HepG2 (cell line): ENCODE data around the gene C1QL4. TPM values are rescaled to one million over a fixed set of nuclear protein-coding genes. Genes with fewer than 3 reads are reported as not detected.

Experiments used
- AKNA ChIP-seq: sonication (generic); formaldehyde crosslinking; IDR thresholded peaks from 2 replicates; pipeline ENCODE4 v1.4.0; 2020; ENCODE audit warnings: missing genetic modification reagents, borderline replicate concordance
- ATF3 ChIP-seq: sonication (generic); formaldehyde crosslinking; IDR thresholded peaks from 2 replicates; pipeline ENCODE4 v1.4.0; 2020; ENCODE audit warnings: missing genetic modification reagents
- ATF4 ChIP-seq, 2 experiments: fragments of 450-650 bp in 1 of 2; sonication (generic) in 1 of 2; formaldehyde crosslinking; IDR thresholded peaks; 2 replicates each; pipeline versions ENCODE4 v1.5.0 to v1.8.0; 2020 to 2022; ENCODE audit warnings: mild to moderate bottlenecking in 1 of 2, missing genetic modification reagents in 1 of 2
- BRF2 ChIP-seq: sonication (generic); formaldehyde crosslinking; IDR thresholded peaks from 2 replicates; pipeline ENCODE4 v1.8.1; 2022; ENCODE audit warnings: mild to moderate bottlenecking, missing genetic modification reagents
- E2F5 ChIP-seq: sonication (generic); formaldehyde crosslinking; conservative IDR thresholded peaks from 2 replicates; pipeline ENCODE4 v1.4.0; 2020; ENCODE audit warnings: missing genetic modification reagents
- ELF4 ChIP-seq: sonication (generic); formaldehyde crosslinking; IDR thresholded peaks from 2 replicates; pipeline ENCODE4 v1.5.0; 2020; ENCODE audit warnings: missing genetic modification reagents, mild to moderate bottlenecking, moderate library complexity, borderline replicate concordance
- HNF1A ChIP-seq, 2 experiments: sonication (generic) in 1 of 2; formaldehyde crosslinking in 1 of 2; IDR thresholded peaks; 2 replicates each; pipeline versions ENCODE4 v1.4.0 to v1.6.1; 2016 to 2020; ENCODE audit warnings: borderline replicate concordance in 1 of 2, low read depth in 1 of 2, mild to moderate bottlenecking in 1 of 2, missing genetic modification reagents in 1 of 2
- LCORL ChIP-seq, 2 experiments: fragments of 450-650 bp in 1 of 2; sonication (generic) in 1 of 2; formaldehyde crosslinking in 1 of 2; IDR thresholded peaks; 2 replicates each; pipeline versions ENCODE4 v1.5.0 to v1.6.1; 2017 to 2020; ENCODE audit warnings: antibody characterized with exemption in 1 of 2, missing genetic modification reagents in 1 of 2
- RAD51 ChIP-seq: fragments of 450-650 bp; IDR thresholded peaks from 2 replicates; pipeline ENCODE4 v1.6.1; 2016; ENCODE audit warnings: borderline replicate concordance
- SMYD3 ChIP-seq: sonication (generic); formaldehyde crosslinking; IDR thresholded peaks from 2 replicates; pipeline ENCODE4 v1.8.1; 2023; ENCODE audit warnings: mild to moderate bottlenecking, missing genetic modification reagents
- TEAD3 ChIP-seq: optimal IDR thresholded peaks from 2 replicates; pipeline ENCODE3; 2016; ENCODE audit warnings: borderline replicate concordance
- ZNF292 ChIP-seq: sonication (generic); formaldehyde crosslinking; IDR thresholded peaks from 2 replicates; pipeline ENCODE4 v1.8.1; 2022; ENCODE audit warnings: mild to moderate bottlenecking, low read depth, missing genetic modification reagents, borderline replicate concordance
- ZNF33A ChIP-seq: sonication (generic); formaldehyde crosslinking; IDR thresholded peaks from 2 replicates; pipeline ENCODE4 v1.5.1; 2020; ENCODE audit warnings: missing genetic modification reagents, mild to moderate bottlenecking, moderate library complexity, borderline replicate concordance
- polyA plus RNA-seq, 8 experiments: library from polyadenylated mRNA; depleted of rRNA in 3 of 8; stranded (reverse) in 7 of 8; unstranded in 1 of 8; fragments of >200 nt; fragmentation: Illumina TruSeq in 4 of 8; extraction: Trizol in 4 of 8; gene quantifications; 2 replicates each; pipeline versions ENCODE4 v1.2.1 to v1.2.3, GENCODE V29; 2011 to 2016; ENCODE audit warnings: low read depth in 4 of 8, missing spikeins in 1 of 8, mixed read lengths in 1 of 8; ENCODE audit not compliant: insufficient read depth in 1 of 8
- total RNA-seq, 5 experiments: library from RNA; depleted of rRNA; stranded (reverse); fragments of >200 nt; fragmentation: Illumina TruSeq; extraction: Trizol; gene quantifications; 2 replicates each; pipeline ENCODE4 v1.2.3, GENCODE V29; 2016; ENCODE audit warnings: low read depth in 1 of 5

C1QL4 gene
- total and polyA plus RNA-seq, 2 of the 13 experiments (the other 11 are each of a cell fraction or from before 2014, with no cell fraction given): 0.03 TPM; not detected in 1

GRCh38 chr12:49367381-49368239 lies 30.6 kb upstream of the C1QL4 start, which contains the start of gene SPATS2 (continued):
- TF ChIP-seq E2F5 (CRISPR knock-in tag): no peak
- no peak for TF ChIP-seq AKNA (CRISPR knock-in tag)
- TF ChIP-seq ELF4 (CRISPR knock-in tag): no peak
- no peak for TF ChIP-seq ATF4 (CRISPR knock-in tag; IDR thresholded peaks at IDR 0.05)
- TF ChIP-seq LCORL (IDR thresholded peaks at IDR 0.05): no peak
- TF ChIP-seq LCORL (CRISPR knock-in tag; IDR thresholded peaks at IDR 0.05): no peak
- no peak for TF ChIP-seq ZNF33A (CRISPR knock-in tag)
- TF ChIP-seq BRF2 (CRISPR knock-in tag): no peak
- 0 out of 2 replicates have a peak, but pooled peaks have one; percentile 11 for TF ChIP-seq HNF1A (IDR thresholded peaks at IDR 0.05; ENCODE audit: low read depth)
- TF ChIP-seq HNF1A (CRISPR knock-in tag; IDR thresholded peaks at IDR 0.05; ENCODE audit: borderline replicate concordance): no peak
- TF ChIP-seq RAD51: no peak
- no peak for TF ChIP-seq ATF3 (CRISPR knock-in tag)
- no peak for TF ChIP-seq ZNF292 (CRISPR knock-in tag)
- TF ChIP-seq TEAD3 (CRISPR knock-in tag): no peak
- TF ChIP-seq SMYD3 (CRISPR knock-in tag): no peak
